GM12892 (cell line): Measurements from ENCODE around the gene UBLCP1.
"Not testable (repeated sequence)": the region's sequence is repeated elsewhere in the genome, so short reads cannot be mapped to it uniquely, and the experiment has no call there.

Experiments used
- DNase-seq: peaks from one replicate; pipeline ENCODE4 v3.0.0; 2011; ENCODE audit not compliant: insufficient read length
- FAIRE-seq: peaks from 2 replicates; lab custom pipeline; 2011; peaks lifted over from hg19 to GRCh38; lab: Jason Lieb, UNC
- POLR2A ChIP-seq: IDR thresholded peaks from 2 replicates; pipeline ENCODE4 v1.6.1; 2011; ENCODE audit warnings: low read depth, low read length, control low read depth
- POLR2AphosphoS5 ChIP-seq: IDR thresholded peaks from 2 replicates; pipeline ENCODE4 v1.6.1; 2011; ENCODE audit warnings: low read depth, low read length, control low read depth
- TAF1 ChIP-seq: IDR thresholded peaks from 2 replicates; pipeline ENCODE4 v1.6.1; 2011; ENCODE audit warnings: low read depth, mild to moderate bottlenecking, control low read depth, low read length, borderline replicate concordance

Gene UBLCP1

GRCh38 chr5:159230657-159231056 is 32.4 kb upstream of the UBLCP1 start:
- DNase-seq (no peak), FAIRE-seq (no peak)
- TF ChIP-seq TAF1 = no peak
- TF ChIP-seq POLR2A = no peak
- no peak for TF ChIP-seq POLR2AphosphoS5

- DNase-seq (no peak), FAIRE-seq (no peak)
- TF ChIP-seq POLR2A = no peak
- TF ChIP-seq POLR2AphosphoS5 = no peak
- TF ChIP-seq TAF1 = no peak
Observed at GRCh38 chr5:159231167-159231566, 31.9 kb upstream of the UBLCP1 start.

- not testable (repeated sequence) for FAIRE-seq, DNase-seq
Observed at GRCh38 chr5:159235871-159236520, 27.1 kb upstream of the UBLCP1 start.

- DNase-seq (no peak), FAIRE-seq (no peak)
Observed at GRCh38 chr5:159240301-159240870, 22.7 kb upstream of the UBLCP1 start.

GRCh38 chr5:159241946-159242552 is 21.0 kb upstream of the UBLCP1 start:
- TF ChIP-seq POLR2AphosphoS5 (no peak), POLR2A (no peak), TAF1 (no peak)
- FAIRE-seq = peak; percentile 14
- DNase-seq = no peak

More at GRCh38 chr5:159240301-159240870, 22.7 kb upstream of the UBLCP1 start:
- TF ChIP-seq POLR2AphosphoS5 (no peak), TAF1 (no peak), POLR2A (no peak)

- TF ChIP-seq POLR2A = no peak
- TF ChIP-seq TAF1 = no peak
- TF ChIP-seq POLR2AphosphoS5 = no peak
- DNase-seq (no peak), FAIRE-seq (no peak)
Observed at GRCh38 chr5:159242656-159243055, 20.4 kb upstream of the UBLCP1 start.

GRCh38 chr5:159243385-159243784 is 19.7 kb upstream of the UBLCP1 start:
- no peak for FAIRE-seq
- no peak for DNase-seq
- TF ChIP-seq POLR2AphosphoS5 = no peak

GRCh38 chr5:159244163-159244562 is 18.9 kb upstream of the UBLCP1 start:
- FAIRE-seq (no peak), DNase-seq (no peak)
- TF ChIP-seq POLR2AphosphoS5 = no peak
- no peak for TF ChIP-seq TAF1
- TF ChIP-seq POLR2A = no peak

- no peak for DNase-seq
- FAIRE-seq = no peak
- TF ChIP-seq TAF1 = no peak
- TF ChIP-seq POLR2AphosphoS5 = no peak
- no peak for TF ChIP-seq POLR2A
Observed at GRCh38 chr5:159244890-159245289, 18.2 kb upstream of the UBLCP1 start.

GRCh38 chr5:159249158-159249557 is 13.9 kb upstream of the UBLCP1 start:
- no peak for DNase-seq
- TF ChIP-seq POLR2A = no peak
- no peak for TF ChIP-seq POLR2AphosphoS5
- TF ChIP-seq TAF1 = no peak
- FAIRE-seq = no peak

- DNase-seq (no peak), FAIRE-seq (no peak)
- TF ChIP-seq POLR2AphosphoS5 = no peak
- no peak for TF ChIP-seq POLR2A
- TF ChIP-seq TAF1 = no peak
Observed at GRCh38 chr5:159252195-159252594, 10.9 kb upstream of the UBLCP1 start.

GRCh38 chr5:159257007-159257406 is 6.1 kb upstream of the UBLCP1 start:
- TF ChIP-seq TAF1 = no peak
- TF ChIP-seq POLR2AphosphoS5 = no peak
- TF ChIP-seq POLR2A = no peak
- no peak for FAIRE-seq
- DNase-seq = no peak
